Endothelial cell of umbilical vein (primary cell): ENCODE results near the gene TMEM266. TPM values are rescaled to one million over a fixed set of nuclear protein-coding genes. Genes with fewer than 3 reads are reported as not detected.

Experiments used
- BruUV-seq: library from RNA; stranded (reverse); fragments of 400-500 nt; replicated peaks from 2 replicates; lab custom pipeline; 2021; lab: Mats Ljungman, UMichigan
- CTCF ChIA-PET: fragments of 300-600, 350-600 bp; sonication (Branson Sonifier 250); formaldehyde crosslinking; loops from one replicate; lab custom pipeline; 2021; ENCODE audit warnings: antibody characterized with exemption, inconsistent platforms; lab: Charles Lee
- POLR2A ChIA-PET: fragments of 300-600, 350-600 bp; sonication (Branson Sonifier 250); formaldehyde crosslinking; loops from one replicate; lab custom pipeline; 2021; ENCODE audit warnings: antibody characterized with exemption, inconsistent platforms; lab: Charles Lee
- DNase-seq: peaks from one replicate; pipeline ENCODE4 v3.0.0-alpha.2; 2011; ENCODE audit warnings: low read depth, low spot score
- FAIRE-seq: peaks from 2 replicates; lab custom pipeline; 2011; peaks lifted over from hg19 to GRCh38; lab: Jason Lieb, UNC
- H2AFZ ChIP-seq: 2 replicates; pipeline ENCODE4 v1.6.0; 2012; ENCODE audit warnings: low read depth, low read length, control low read depth, inconsistent platforms
- H3K27ac ChIP-seq: 2 replicates; pipeline ENCODE4 v1.5.1; 2011; ENCODE audit warnings: low read depth, mild to moderate bottlenecking, control low read depth, low read length, moderate library complexity; ENCODE audit not compliant: insufficient read depth
- H3K27me3 ChIP-seq, 2 experiments: 2 replicates each; pipeline versions ENCODE4 v1.6.0 to v1.6.1; 2011; ENCODE audit warnings: low read length in 2 of 2, mixed read lengths in 1 of 2; ENCODE audit not compliant: control insufficient read depth in 2 of 2, insufficient read depth in 2 of 2
- H3K36me3 ChIP-seq, 2 experiments: 2 replicates in 1 of 2; 3 replicates in 1 of 2; pipeline ENCODE4 v1.5.1; 2011; ENCODE audit warnings: low read length in 2 of 2, mild to moderate bottlenecking in 1 of 2, moderate library complexity in 1 of 2; ENCODE audit not compliant: control insufficient read depth in 2 of 2, insufficient read depth in 2 of 2; ENCODE audit errors: extremely low read depth in 1 of 2
- H3K4me1 ChIP-seq: 3 replicates; pipeline ENCODE4 v1.5.1; 2011; ENCODE audit warnings: mild to moderate bottlenecking, low read length; ENCODE audit not compliant: control insufficient read depth, insufficient read depth; ENCODE audit errors: extremely low read depth
- H3K4me2 ChIP-seq: 2 replicates; pipeline ENCODE4 v1.6.1; 2011; ENCODE audit warnings: low read length, control low read depth, mixed read lengths; ENCODE audit not compliant: insufficient read depth
- H3K4me3 ChIP-seq, 3 experiments: fragments of 200-600 bp in 1 of 3; sonication (generic), shearing (Covaris generic) in 1 of 3; replicated peaks in 1 of 3; 2 replicates each; pipeline ENCODE4 v1.5.1; 2011 to 2016; ENCODE audit warnings: control low read depth in 3 of 3, low read length in 3 of 3, mild to moderate bottlenecking in 2 of 3, inconsistent platforms in 1 of 3, low read depth in 1 of 3, moderate library complexity in 1 of 3; ENCODE audit not compliant: insufficient read depth in 1 of 3
- H3K79me2 ChIP-seq: 2 replicates; pipeline ENCODE4 v1.6.0; 2012; ENCODE audit warnings: low read length, inconsistent platforms; ENCODE audit not compliant: control insufficient read depth, insufficient read depth
- H3K9ac ChIP-seq: replicated peaks from 2 replicates; pipeline ENCODE3; 2011; ENCODE audit warnings: low read length, control low read depth; ENCODE audit not compliant: insufficient read depth; ENCODE audit errors: extremely low read depth
- H3K9me1 ChIP-seq: replicated peaks from 3 replicates; pipeline ENCODE4 v1.6.0; 2011; ENCODE audit warnings: mild to moderate bottlenecking, low read length; ENCODE audit not compliant: control insufficient read depth, insufficient read depth; ENCODE audit errors: extremely low read depth
- H3K9me3 ChIP-seq: replicated peaks from 2 replicates; pipeline ENCODE4 v1.5.1; 2012; ENCODE audit warnings: low read length, inconsistent platforms; ENCODE audit not compliant: control insufficient read depth, insufficient read depth
- H4K20me1 ChIP-seq: replicated peaks from 2 replicates; pipeline ENCODE3; 2011; ENCODE audit warnings: mild to moderate bottlenecking, low read length; ENCODE audit not compliant: control insufficient read depth, insufficient read depth; ENCODE audit errors: extremely low read depth
- EZH2 ChIP-seq: IDR thresholded peaks from 2 replicates; pipeline ENCODE4 v1.6.1; 2012; ENCODE audit warnings: borderline replicate concordance, low read depth, mild to moderate bottlenecking, moderate library complexity, low read length, inconsistent platforms; ENCODE audit not compliant: severe bottlenecking
- JUN ChIP-seq: IDR thresholded peaks from 2 replicates; pipeline ENCODE4 v1.6.1; 2011; ENCODE audit warnings: borderline replicate concordance, low read depth; ENCODE audit not compliant: insufficient read length, insufficient read depth
- MAX ChIP-seq: IDR thresholded peaks from 2 replicates; pipeline ENCODE4 v1.6.1; 2011; ENCODE audit not compliant: insufficient read depth, insufficient read length
- POLR2A ChIP-seq: IDR thresholded peaks from 2 replicates; pipeline ENCODE4 v1.6.1; 2012; ENCODE audit warnings: low read depth, mild to moderate bottlenecking, control low read depth, low read length
- POLR2AphosphoS5 ChIP-seq: IDR thresholded peaks from 2 replicates; pipeline ENCODE4 v1.6.1; 2012; ENCODE audit warnings: low read depth, mild to moderate bottlenecking, control low read depth, low read length, moderate library complexity; ENCODE audit not compliant: insufficient read depth
- dilution Hi-C: fragments of 300-500 bp; cut with MboI; formaldehyde crosslinking; loops from one replicate; pipeline ENCODE4 v1.15.0; 2019; ENCODE audit warnings: low sequenced_read_pairs; ENCODE audit not compliant: extremely low pct_ligation_motif_present
- intact Hi-C: fragments of 100-400 bp; cut with micrococcal nuclease; formaldehyde crosslinking; loops from one replicate; pipeline ENCODE4 v1.10.0; 2022
- polyA plus RNA-seq, 4 experiments: library from polyadenylated mRNA; depleted of rRNA in 3 of 4; stranded (reverse) in 3 of 4; unstranded in 1 of 4; fragments of >200 nt; gene quantifications; 2 replicates each; pipeline versions ENCODE4 v1.2.1 to v1.2.3, GENCODE V29; 2011 to 2012; ENCODE audit warnings: missing spikeins in 1 of 4
- total RNA-seq: library from RNA; stranded (reverse); gene quantifications from 2 replicates; pipeline ENCODE4 v1.2.3, GENCODE V29; 2021
- TF ChIP-seq, protein P1 (sequence below), 2 donors: IDR thresholded peaks; 1 replicate in 1 of 2; 2 replicates in 1 of 2; pipeline ENCODE4 v1.5.1; 2011; ENCODE audit warnings: low read length in 2 of 2, mild to moderate bottlenecking in 2 of 2, moderate library complexity in 2 of 2, control low read depth in 1 of 2, inconsistent platforms in 1 of 2, low read depth in 1 of 2; ENCODE audit not compliant: insufficient read depth in 1 of 2; ENCODE audit errors: extremely low read depth in 1 of 2

The TMEM266 gene
- total and polyA plus RNA-seq, 2 donors (not counting 3 experiments of a cell fraction or from before 2014, with no cell fraction given): not detected

DNA sequence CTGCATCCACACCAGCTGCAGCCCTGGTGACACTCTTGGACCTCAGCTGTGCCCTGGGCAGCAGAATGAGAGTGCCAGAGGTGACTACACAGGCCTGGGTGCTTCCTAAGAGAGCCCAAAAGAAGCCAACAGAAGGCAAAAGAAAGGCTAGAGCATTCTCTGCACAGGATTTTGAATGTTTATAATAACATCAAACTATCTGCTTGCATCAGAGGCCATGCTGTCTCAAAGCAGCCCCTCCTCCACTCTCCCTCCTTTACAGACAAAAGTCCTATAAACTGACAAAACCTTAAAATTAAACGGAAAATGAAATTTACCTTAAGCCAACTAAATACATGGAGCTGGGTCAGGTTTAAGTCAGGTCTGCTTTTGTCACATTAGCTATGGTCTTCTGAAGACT is 155.8 kb downstream of the TMEM266 start:
- FAIRE-seq (no peak), DNase-seq (no peak)
- ChIA-PET CTCF (interaction anchor here (0.7 kb wide), 1 partner anchor 30 kb away, joined by 3 read pairs; no protein-coding TSS in a partner anchor), POLR2A (no interaction called here)
- H3K27me3 ChIP-seq: no peaks in the 10 kb centered on the region
- no peaks in the 10 kb centered on the region for H3K9me1 ChIP-seq
- peaks cover 10% of the 10 kb centered on the region for H3K4me1 ChIP-seq
- H3K79me2 ChIP-seq: no peaks in the 10 kb centered on the region
- dilution Hi-C loops: no loop called here
- TF ChIP-seq, protein P1, sequence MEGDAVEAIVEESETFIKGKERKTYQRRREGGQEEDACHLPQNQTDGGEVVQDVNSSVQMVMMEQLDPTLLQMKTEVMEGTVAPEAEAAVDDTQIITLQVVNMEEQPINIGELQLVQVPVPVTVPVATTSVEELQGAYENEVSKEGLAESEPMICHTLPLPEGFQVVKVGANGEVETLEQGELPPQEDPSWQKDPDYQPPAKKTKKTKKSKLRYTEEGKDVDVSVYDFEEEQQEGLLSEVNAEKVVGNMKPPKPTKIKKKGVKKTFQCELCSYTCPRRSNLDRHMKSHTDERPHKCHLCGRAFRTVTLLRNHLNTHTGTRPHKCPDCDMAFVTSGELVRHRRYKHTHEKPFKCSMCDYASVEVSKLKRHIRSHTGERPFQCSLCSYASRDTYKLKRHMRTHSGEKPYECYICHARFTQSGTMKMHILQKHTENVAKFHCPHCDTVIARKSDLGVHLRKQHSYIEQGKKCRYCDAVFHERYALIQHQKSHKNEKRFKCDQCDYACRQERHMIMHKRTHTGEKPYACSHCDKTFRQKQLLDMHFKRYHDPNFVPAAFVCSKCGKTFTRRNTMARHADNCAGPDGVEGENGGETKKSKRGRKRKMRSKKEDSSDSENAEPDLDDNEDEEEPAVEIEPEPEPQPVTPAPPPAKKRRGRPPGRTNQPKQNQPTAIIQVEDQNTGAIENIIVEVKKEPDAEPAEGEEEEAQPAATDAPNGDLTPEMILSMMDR (IDR thresholded peaks at IDR 0.05; ENCODE audit: extremely low read depth in 1 of 2, insufficient read depth in 1 of 2, low read depth in 1 of 2, low read length in 2 of 2): no peak
- TF ChIP-seq EZH2: no peak
- H3K4me2 ChIP-seq: no peak overlapping the region
- no peak overlapping the region for H3K27ac ChIP-seq
- H3K9me3 ChIP-seq: no peaks in the 10 kb centered on the region
- BruUV-seq: no TSS peak
- no peak overlapping the region for H3K9ac ChIP-seq
- intact Hi-C loops: no loop called here
- H3K36me3 ChIP-seq: peaks cover 9 to 16% of the 10 kb centered on the region in 2 experiments
- no peaks in the 10 kb centered on the region for H4K20me1 ChIP-seq
- no peak overlapping the region for H2AFZ ChIP-seq
- H3K4me3 ChIP-seq: no peak overlapping the region

GRCh38 chr15:76217029-76217881 is 157.5 kb downstream of the TMEM266 start:
- Histone ChIP-seq H2AFZ (no peak overlapping the region), H3K4me3 (no peak overlapping the region), H3K27me3 (no peaks in the 10 kb centered on the region), H4K20me1 (no peaks in the 10 kb centered on the region), H3K9me3 (no peaks in the 10 kb centered on the region), H3K9me1 (no peaks in the 10 kb centered on the region), H3K4me2 (no peak overlapping the region), H3K4me1 (peaks cover 10% of the 10 kb centered on the region), H3K36me3 (peaks cover 4 to 13% of the 10 kb centered on the region in 2 experiments), H3K79me2 (no peaks in the 10 kb centered on the region), H3K27ac (no peak overlapping the region), H3K9ac (no peak overlapping the region)
- ChIA-PET POLR2A (no interaction called here), CTCF (interaction anchor here (1.0 to 1.8 kb wide), 5 partner anchors 8 to 76 kb away, joined by 3 to 7 read pairs (median 3); no protein-coding TSS in a partner anchor)
- DNase-seq (peak; percentile 18), FAIRE-seq (no peak)
- dilution Hi-C loops (no loop called here), intact Hi-C loops (no loop called here)
- no TSS peak for BruUV-seq
- TF ChIP-seq POLR2A: no peak
- no peak for TF ChIP-seq MAX
- no peak for TF ChIP-seq JUN
- no peak for TF ChIP-seq POLR2AphosphoS5
